Neural crest cell (in vitro differentiated cells): Measurements from ENCODE around the gene ITPR1. TPM values are rescaled to one million over a fixed set of nuclear protein-coding genes. Genes with fewer than 3 reads are reported as not detected.

Experiments used
- DNase-seq: peaks from one replicate; pipeline ENCODE4 v3.0.0; 2021; ENCODE audit warnings: low read depth, mixed read lengths, low spot score
- H3K27ac Mint-ChIP-seq: one replicate; pipeline ENCODE4 v1.8.0; 2021; ENCODE audit warnings: mild to moderate bottlenecking, mixed read lengths; ENCODE audit not compliant: unreplicated experiment
- H3K27me3 Mint-ChIP-seq: 2 replicates; pipeline ENCODE4 v1.8.0; 2021; ENCODE audit warnings: low read depth, mild to moderate bottlenecking, mixed read lengths
- H3K36me3 Mint-ChIP-seq: 2 replicates; pipeline ENCODE4 v1.8.0; 2021; ENCODE audit warnings: low read depth, mild to moderate bottlenecking, mixed read lengths
- H3K4me1 Mint-ChIP-seq: 2 replicates; pipeline ENCODE4 v1.8.0; 2021; ENCODE audit warnings: mixed read lengths
- H3K4me3 Mint-ChIP-seq: one replicate; pipeline ENCODE4 v1.8.0; 2021; ENCODE audit warnings: mild to moderate bottlenecking, mixed read lengths
- H3K9me3 Mint-ChIP-seq: 2 replicates; pipeline ENCODE4 v1.8.0; 2021; ENCODE audit warnings: mixed read lengths
- total RNA-seq: library from RNA; stranded (reverse); gene quantifications from 2 replicates; pipeline ENCODE4 v1.2.1, GENCODE V29; 2021
- TF ChIP-seq, protein P1 (sequence below): fragments of 200-600 bp; sonication (generic); conservative IDR thresholded peaks from 2 replicates; pipeline ENCODE4 v1.5.0; 2021; ENCODE audit warnings: antibody characterized with exemption, mild to moderate bottlenecking

Gene ITPR1
- total RNA-seq, 1 donor from 2014 or later, result 4.8 TPM

DNA sequence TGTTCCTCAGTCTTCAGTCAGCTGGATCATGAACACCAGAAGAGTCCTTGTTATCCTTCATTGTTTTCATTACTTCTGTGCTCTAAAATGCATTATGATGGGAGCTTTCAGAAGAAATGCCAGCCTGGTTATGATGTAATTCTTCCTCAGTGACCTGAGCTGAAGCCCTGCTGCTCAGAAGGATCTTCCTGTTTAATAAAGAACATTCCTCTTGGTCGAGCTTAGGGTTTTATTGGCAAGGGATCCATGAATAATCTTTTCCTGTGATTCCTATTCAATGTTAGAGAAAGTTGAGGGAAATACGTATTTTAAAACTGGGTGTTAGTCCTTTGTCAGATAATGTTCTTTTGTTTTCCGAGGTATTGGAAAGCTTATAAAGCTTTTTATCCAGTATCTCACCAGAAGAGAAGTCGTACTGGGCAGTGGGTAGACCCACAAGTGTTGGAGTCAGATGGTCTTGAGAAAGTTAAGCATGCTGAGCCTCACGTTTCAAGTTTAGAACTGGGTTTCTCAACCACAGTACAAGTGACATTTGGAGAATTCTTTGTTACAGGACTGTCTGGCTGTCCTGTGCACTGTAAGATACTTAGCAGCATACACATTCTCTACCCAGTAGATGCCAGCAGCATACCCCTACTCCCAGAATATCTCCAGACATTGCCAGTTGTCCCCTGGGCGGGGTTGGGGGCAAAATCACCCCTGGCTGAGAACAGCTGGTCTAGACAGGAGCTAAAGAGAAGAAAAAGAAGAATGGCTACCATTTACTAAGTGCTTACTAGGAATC, 273.8 kb downstream of the ITPR1 start:
- TF ChIP-seq, protein P1, sequence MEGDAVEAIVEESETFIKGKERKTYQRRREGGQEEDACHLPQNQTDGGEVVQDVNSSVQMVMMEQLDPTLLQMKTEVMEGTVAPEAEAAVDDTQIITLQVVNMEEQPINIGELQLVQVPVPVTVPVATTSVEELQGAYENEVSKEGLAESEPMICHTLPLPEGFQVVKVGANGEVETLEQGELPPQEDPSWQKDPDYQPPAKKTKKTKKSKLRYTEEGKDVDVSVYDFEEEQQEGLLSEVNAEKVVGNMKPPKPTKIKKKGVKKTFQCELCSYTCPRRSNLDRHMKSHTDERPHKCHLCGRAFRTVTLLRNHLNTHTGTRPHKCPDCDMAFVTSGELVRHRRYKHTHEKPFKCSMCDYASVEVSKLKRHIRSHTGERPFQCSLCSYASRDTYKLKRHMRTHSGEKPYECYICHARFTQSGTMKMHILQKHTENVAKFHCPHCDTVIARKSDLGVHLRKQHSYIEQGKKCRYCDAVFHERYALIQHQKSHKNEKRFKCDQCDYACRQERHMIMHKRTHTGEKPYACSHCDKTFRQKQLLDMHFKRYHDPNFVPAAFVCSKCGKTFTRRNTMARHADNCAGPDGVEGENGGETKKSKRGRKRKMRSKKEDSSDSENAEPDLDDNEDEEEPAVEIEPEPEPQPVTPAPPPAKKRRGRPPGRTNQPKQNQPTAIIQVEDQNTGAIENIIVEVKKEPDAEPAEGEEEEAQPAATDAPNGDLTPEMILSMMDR, result no peak
- Mint-ChIP-seq H3K27me3 (no peaks in the 10 kb centered on the region), H3K27ac (no peak overlapping the region), H3K36me3 (peaks cover 6% of the 10 kb centered on the region), H3K4me1 (no peaks in the 10 kb centered on the region), H3K9me3 (peaks cover 15% of the 10 kb centered on the region), H3K4me3 (no peak overlapping the region)
- no peak for DNase-seq

DNA sequence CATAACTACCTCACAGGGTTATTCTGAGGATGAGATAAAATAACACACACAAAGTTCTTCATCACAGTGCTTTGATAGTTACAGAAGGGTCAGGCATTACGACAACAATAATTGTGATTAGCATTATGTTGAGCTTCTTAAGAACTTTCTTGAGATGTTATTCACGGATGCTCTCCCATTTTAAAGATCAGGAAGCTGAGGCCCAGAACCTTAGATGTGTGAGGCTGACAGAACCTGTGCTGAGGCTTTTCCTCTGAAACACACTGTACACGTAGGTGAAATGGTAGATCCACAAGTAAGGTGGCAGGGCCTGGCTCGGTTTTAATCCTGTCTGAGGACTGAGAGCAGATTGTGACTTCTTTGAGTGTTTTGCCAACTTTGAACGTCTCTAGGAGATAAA, 274.9 kb downstream of the ITPR1 start:
- H3K9me3 Mint-ChIP-seq, result peaks cover 11% of the 10 kb centered on the region

DNA sequence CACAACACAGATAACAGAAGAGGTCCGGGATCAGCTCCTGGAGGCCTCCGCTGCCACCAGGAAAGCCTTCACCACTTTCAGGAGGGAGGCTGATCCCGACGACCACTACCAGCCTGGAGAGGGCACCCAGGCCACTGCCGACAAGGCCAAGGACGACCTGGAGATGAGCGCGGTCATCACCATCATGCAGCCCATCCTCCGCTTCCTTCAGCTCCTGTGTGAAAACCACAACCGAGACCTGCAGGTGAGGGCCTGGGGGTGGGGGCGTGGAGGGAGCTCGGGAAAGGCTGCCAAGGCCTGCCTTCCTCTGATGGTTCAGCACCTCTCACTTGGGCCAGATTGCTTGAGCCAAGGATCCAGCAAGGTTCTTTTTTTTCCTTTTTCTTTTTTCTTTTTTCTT, 275.4 kb downstream of the ITPR1 start:
- no peak overlapping the region for H3K4me3 Mint-ChIP-seq
- no peak for DNase-seq
- H3K27ac Mint-ChIP-seq, result no peak overlapping the region
- TF ChIP-seq, protein P1, result no peak
- peaks cover 8% of the 10 kb centered on the region for H3K9me3 Mint-ChIP-seq
- H3K36me3 Mint-ChIP-seq, result peaks cover 4% of the 10 kb centered on the region
- H3K4me1 Mint-ChIP-seq, result no peaks in the 10 kb centered on the region
- H3K27me3 Mint-ChIP-seq, result no peaks in the 10 kb centered on the region

More for the DNA sequence above, 274.9 kb downstream of the ITPR1 start:
- TF ChIP-seq, protein P1, result no peak
- no peak overlapping the region for H3K4me3 Mint-ChIP-seq
- H3K4me1 Mint-ChIP-seq, result no peaks in the 10 kb centered on the region
- no peak overlapping the region for H3K27ac Mint-ChIP-seq
- H3K27me3 Mint-ChIP-seq, result no peaks in the 10 kb centered on the region
- H3K36me3 Mint-ChIP-seq, result peaks cover 6% of the 10 kb centered on the region
- no peak for DNase-seq

DNA sequence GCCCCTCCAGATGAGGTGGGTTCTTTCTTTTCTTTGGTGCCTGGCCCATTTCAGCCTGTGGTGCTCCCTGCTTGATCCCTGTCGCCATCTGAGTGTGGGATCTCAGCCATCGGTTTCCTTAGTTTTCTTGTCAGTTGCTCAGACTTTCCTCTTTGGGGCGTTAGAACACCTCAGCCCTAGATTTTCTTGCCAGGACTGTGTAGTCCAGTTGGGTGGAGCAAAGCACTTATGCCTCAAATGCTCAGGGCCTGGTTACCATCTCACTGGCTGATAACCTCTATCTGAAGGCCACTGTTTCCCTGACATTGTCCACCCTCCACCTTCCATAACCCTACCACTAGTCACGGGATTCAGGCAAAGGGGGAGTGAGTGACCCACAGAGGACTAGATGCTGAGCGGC, 277.4 kb downstream of the ITPR1 start:
- TF ChIP-seq, protein P1, result no peak
- Mint-ChIP-seq H3K4me1 (no peaks in the 10 kb centered on the region), H3K27ac (no peak overlapping the region), H3K4me3 (no peak overlapping the region), H3K9me3 (no peaks in the 10 kb centered on the region), H3K36me3 (no peaks in the 10 kb centered on the region), H3K27me3 (no peaks in the 10 kb centered on the region)
- no peak for DNase-seq

DNA sequence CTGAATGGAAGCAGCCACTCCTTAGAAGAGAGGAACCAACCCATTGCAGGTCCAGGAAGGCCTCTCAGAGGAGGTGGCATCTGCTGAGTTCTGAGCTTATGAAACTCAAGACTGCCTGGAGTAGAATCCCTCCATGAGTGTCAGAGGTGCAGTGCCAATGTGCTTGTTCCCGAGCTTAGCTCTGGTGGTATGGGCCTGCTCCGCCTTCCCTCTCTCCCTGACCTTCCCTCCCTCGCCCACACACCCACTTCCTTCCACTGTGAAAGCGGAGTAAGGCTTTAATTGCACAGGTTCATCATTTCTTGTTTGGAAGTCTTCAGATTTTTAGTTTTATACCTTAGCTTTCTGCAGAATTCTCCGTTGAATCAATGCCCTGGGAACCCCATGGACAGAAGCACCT, 278.1 kb downstream of the ITPR1 start:
- H3K4me1 Mint-ChIP-seq, result no peaks in the 10 kb centered on the region
- DNase-seq, result no peak
- no peaks in the 10 kb centered on the region for H3K9me3 Mint-ChIP-seq
- H3K36me3 Mint-ChIP-seq, result no peaks in the 10 kb centered on the region
- H3K27me3 Mint-ChIP-seq, result no peaks in the 10 kb centered on the region
- H3K27ac Mint-ChIP-seq, result no peak overlapping the region
- TF ChIP-seq, protein P1, result no peak
- no peak overlapping the region for H3K4me3 Mint-ChIP-seq
